GM20000 (cell line): ENCODE data around the gene CDH13.

Experiments
- DNase-seq: peaks from one replicate; pipeline ENCODE4 v3.0.0; 2012; ENCODE audit warnings: low spot score
- CTCF ChIP-seq: IDR thresholded peaks from 2 replicates; pipeline ENCODE4 v1.5.1; 2012; ENCODE audit warnings: mild to moderate bottlenecking, control low read depth; ENCODE audit errors: extremely low read depth, missing control alignments

Gene CDH13

GRCh38 chr16:83842291-83842690 is 1215.5 kb downstream of the CDH13 start:
- DNase-seq: no peak
- TF ChIP-seq CTCF: no peak

- TF ChIP-seq CTCF: no peak
- DNase-seq: no peak
Measured at GRCh38 chr16:83842756-83843507, 1216.2 kb downstream of the CDH13 start.

GRCh38 chr16:83843657-83844056 is 1216.9 kb downstream of the CDH13 start:
- TF ChIP-seq CTCF: no peak
- DNase-seq: no peak

GRCh38 chr16:83845263-83845662 is 1218.5 kb downstream of the CDH13 start:
- no peak for TF ChIP-seq CTCF
- no peak for DNase-seq

- DNase-seq: no peak
- TF ChIP-seq CTCF: no peak
Measured at GRCh38 chr16:83847371-83848225, 1220.8 kb downstream of the CDH13 start.

- no peak for TF ChIP-seq CTCF
Measured at GRCh38 chr16:83849421-83849820, 1222.7 kb downstream of the CDH13 start.

More at GRCh38 chr16:83849421-83849820, 1222.7 kb downstream of the CDH13 start:
- no peak for DNase-seq
